SK-N-SH treated with all-trans-retinoic acid at 6 μM for 48 hours (cell line): ENCODE data around the gene RITA1.

Experiments
- ARNTL ChIP-seq: fragments of 450-650 bp; formaldehyde crosslinking; IDR thresholded peaks from 2 replicates; pipeline ENCODE4 v1.5.0; 2020; ENCODE audit warnings: low read depth, mild to moderate bottlenecking, moderate library complexity, borderline replicate concordance
- BACH2 ChIP-seq: fragments of 250-450 bp; sonication (Bioruptor Pico); IDR thresholded peaks from 2 replicates; pipeline ENCODE4 v1.9.0; 2021; ENCODE audit warnings: mild to moderate bottlenecking, borderline replicate concordance
- ESRRG ChIP-seq: fragments of 250-450 bp; sonication (Bioruptor Pico); IDR thresholded peaks from 2 replicates; pipeline ENCODE4 v1.6.1; 2021; ENCODE audit warnings: mild to moderate bottlenecking
- ISL1 ChIP-seq: fragments of 250-450 bp; sonication (Bioruptor Pico); IDR thresholded peaks from 2 replicates; pipeline ENCODE4 v2.1.2; 2022; ENCODE audit warnings: mild to moderate bottlenecking, moderate library complexity
- PPARA ChIP-seq: fragments of 250-450 bp; sonication (Bioruptor Pico); IDR thresholded peaks from 2 replicates; pipeline ENCODE4 v1.5.0; 2020; ENCODE audit warnings: mild to moderate bottlenecking, borderline replicate concordance
- RARB ChIP-seq: fragments of 250-450 bp; sonication (Bioruptor Pico); IDR thresholded peaks from 2 replicates; pipeline ENCODE4 v1.8.0; 2021; ENCODE audit warnings: mild to moderate bottlenecking, moderate library complexity
- TOX ChIP-seq: fragments of 250-450 bp; sonication (Bioruptor Pico); IDR thresholded peaks from 2 replicates; pipeline ENCODE4 v1.8.0; 2021; ENCODE audit warnings: mild to moderate bottlenecking, moderate library complexity, borderline replicate concordance
- TSHZ2 ChIP-seq: fragments of 250-450 bp; sonication (Bioruptor Pico); IDR thresholded peaks from 2 replicates; pipeline ENCODE4 v1.5.0; 2020; ENCODE audit warnings: mild to moderate bottlenecking, moderate library complexity
- ZC3H10 ChIP-seq: fragments of 250-450 bp; sonication (Bioruptor Pico); IDR thresholded peaks from 2 replicates; pipeline ENCODE4 v1.5.1; 2021; ENCODE audit warnings: mild to moderate bottlenecking, moderate library complexity
- ZNF565 ChIP-seq: fragments of 450-650 bp; formaldehyde crosslinking; conservative IDR thresholded peaks from 2 replicates; pipeline ENCODE4 v1.5.0; 2020; ENCODE audit warnings: low read depth, mild to moderate bottlenecking, moderate library complexity
- ZNF70 ChIP-seq: fragments of 450-650 bp; formaldehyde crosslinking; IDR thresholded peaks from 2 replicates; pipeline ENCODE4 v1.5.0; 2020; ENCODE audit warnings: mild to moderate bottlenecking, moderate library complexity
- TF ChIP-seq, protein P1 (sequence below): fragments of 250-450 bp; sonication (Bioruptor Pico); IDR thresholded peaks from 2 replicates; pipeline ENCODE4 v1.5.1; 2020; ENCODE audit warnings: low read depth, mild to moderate bottlenecking, moderate library complexity
- TF ChIP-seq, protein P2 (sequence below): fragments of 250-450 bp; sonication (Bioruptor Pico); IDR thresholded peaks from 2 replicates; pipeline ENCODE4 v1.8.0; 2020; ENCODE audit warnings: mild to moderate bottlenecking, moderate library complexity, borderline replicate concordance

DNA sequence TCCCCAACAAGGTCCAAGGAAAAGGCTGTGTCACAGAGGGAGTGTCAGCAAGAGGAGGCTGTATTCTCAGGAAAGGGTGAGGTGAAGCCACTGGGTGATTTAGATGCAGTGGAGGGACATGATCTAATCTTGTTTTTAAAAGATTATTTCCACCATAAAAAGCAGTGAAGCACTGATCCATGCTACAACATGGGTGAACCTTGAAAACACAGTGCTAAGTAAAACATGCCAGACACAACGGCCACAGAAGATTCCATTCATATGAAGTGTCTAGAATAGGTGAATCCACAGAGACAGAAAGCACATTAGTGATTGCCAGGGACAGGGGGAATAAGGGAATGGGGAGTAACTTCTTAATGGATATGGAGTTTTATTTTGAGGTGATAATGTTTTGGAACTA is 12.8 kb downstream of the RITA1 start:
- no peak for TF ChIP-seq ZNF565 (CRISPR knock-in tag)
- TF ChIP-seq, protein P1, sequence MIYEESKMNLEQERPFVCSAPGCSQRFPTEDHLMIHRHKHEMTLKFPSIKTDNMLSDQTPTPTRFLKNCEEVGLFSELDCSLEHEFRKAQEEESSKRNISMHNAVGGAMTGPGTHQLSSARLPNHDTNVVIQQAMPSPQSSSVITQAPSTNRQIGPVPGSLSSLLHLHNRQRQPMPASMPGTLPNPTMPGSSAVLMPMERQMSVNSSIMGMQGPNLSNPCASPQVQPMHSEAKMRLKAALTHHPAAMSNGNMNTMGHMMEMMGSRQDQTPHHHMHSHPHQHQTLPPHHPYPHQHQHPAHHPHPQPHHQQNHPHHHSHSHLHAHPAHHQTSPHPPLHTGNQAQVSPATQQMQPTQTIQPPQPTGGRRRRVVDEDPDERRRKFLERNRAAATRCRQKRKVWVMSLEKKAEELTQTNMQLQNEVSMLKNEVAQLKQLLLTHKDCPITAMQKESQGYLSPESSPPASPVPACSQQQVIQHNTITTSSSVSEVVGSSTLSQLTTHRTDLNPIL (CRISPR knock-in tag) = no peak
- no peak for TF ChIP-seq TOX
- no peak for TF ChIP-seq TSHZ2 (CRISPR knock-in tag)
- no peak for TF ChIP-seq ARNTL (CRISPR knock-in tag)
- TF ChIP-seq, protein P2, sequence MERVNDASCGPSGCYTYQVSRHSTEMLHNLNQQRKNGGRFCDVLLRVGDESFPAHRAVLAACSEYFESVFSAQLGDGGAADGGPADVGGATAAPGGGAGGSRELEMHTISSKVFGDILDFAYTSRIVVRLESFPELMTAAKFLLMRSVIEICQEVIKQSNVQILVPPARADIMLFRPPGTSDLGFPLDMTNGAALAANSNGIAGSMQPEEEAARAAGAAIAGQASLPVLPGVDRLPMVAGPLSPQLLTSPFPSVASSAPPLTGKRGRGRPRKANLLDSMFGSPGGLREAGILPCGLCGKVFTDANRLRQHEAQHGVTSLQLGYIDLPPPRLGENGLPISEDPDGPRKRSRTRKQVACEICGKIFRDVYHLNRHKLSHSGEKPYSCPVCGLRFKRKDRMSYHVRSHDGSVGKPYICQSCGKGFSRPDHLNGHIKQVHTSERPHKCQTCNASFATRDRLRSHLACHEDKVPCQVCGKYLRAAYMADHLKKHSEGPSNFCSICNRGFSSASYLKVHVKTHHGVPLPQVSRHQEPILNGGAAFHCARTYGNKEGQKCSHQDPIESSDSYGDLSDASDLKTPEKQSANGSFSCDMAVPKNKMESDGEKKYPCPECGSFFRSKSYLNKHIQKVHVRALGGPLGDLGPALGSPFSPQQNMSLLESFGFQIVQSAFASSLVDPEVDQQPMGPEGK (CRISPR knock-in tag) = no peak
- no peak for TF ChIP-seq BACH2 (CRISPR knock-in tag)
- TF ChIP-seq RARB (CRISPR knock-in tag) = no peak
- TF ChIP-seq ESRRG (CRISPR knock-in tag) = no peak
- TF ChIP-seq PPARA (CRISPR knock-in tag) = no peak
- no peak for TF ChIP-seq ZNF70 (CRISPR knock-in tag)
- TF ChIP-seq ZC3H10 = no peak
- TF ChIP-seq ISL1 (CRISPR knock-in tag) = no peak
